ENCODE data around the gene NUP93. TPM values are rescaled to one million over a fixed set of nuclear protein-coding genes. Genes with fewer than 3 reads are reported as not detected.

Gene NUP93
- total RNA-seq, 5 donors from 2014 or later (not counting 1 experiment from before 2014, with no cell fraction given): 52.6 to 72.4 (median 60.5) TPM

DNA sequence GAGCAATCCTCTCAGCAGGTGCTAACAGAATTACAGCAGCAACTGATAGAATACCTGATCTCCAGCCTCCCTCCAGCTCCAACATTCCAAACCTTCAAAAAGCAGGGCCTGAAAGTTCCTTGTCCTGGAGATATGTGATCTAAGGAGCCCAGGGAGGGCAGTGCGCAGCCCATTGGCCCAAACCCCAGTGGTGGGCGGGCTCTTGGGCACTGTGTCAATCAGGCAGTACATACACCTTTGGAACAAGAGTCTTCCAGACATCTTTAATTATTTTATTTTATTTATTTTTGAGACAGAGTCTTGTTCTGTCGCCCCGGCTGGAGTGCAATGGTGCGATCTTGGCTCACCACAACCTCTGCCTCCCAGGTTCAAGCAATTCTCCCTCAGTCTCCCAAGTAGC lies 159.3 kb downstream of the NUP93 start:
- H3K4me1 Mint-ChIP-seq: no peaks in the 10 kb centered on the region
- ChIA-PET POLR2A (no interaction called here), CTCF (no interaction called here)
- 80% methylated on average over 1 of the region's 5 CpGs for WGBS (ENCODE audit: insufficient coverage)
- DNase-seq (no peak), ATAC-seq (replicated peaks in 1 of 4) (no peak)
- H3K4me3 Mint-ChIP-seq: no peak overlapping the region
- no peaks in the 10 kb centered on the region for H3K9me3 ChIP-seq
- H3K27me3 ChIP-seq (replicated peaks in 1 of 2; ENCODE audit: control insufficient read depth in 2 of 2, extremely low read depth in 1 of 2, insufficient read depth in 2 of 2, low read length in 1 of 2): peaks cover 0 to 4% of the 10 kb centered on the region in 2 experiments
- no peaks in the 10 kb centered on the region for H3K27me3 Mint-ChIP-seq
- no peak overlapping the region for H3K4me3 ChIP-seq (ENCODE audit: control insufficient read depth in 1 of 2, extremely low read depth in 1 of 2, low read length in 1 of 2)
- no peaks in the 10 kb centered on the region for H3K36me3 Mint-ChIP-seq
- no peaks in the 10 kb centered on the region for H3K9me3 Mint-ChIP-seq
- H3K27ac ChIP-seq (ENCODE audit: low read length): no peak overlapping the region
- H3K27ac Mint-ChIP-seq: no peak overlapping the region
- H3K36me3 ChIP-seq (ENCODE audit: control insufficient read depth in 2 of 2, extremely low read depth in 1 of 2, insufficient read depth in 1 of 2, low read length in 1 of 2): no peaks in the 10 kb centered on the region
- no peaks in the 10 kb centered on the region for H3K4me1 ChIP-seq (ENCODE audit: control insufficient read depth in 1 of 2, extremely low read depth in 1 of 2, insufficient read depth in 2 of 2, low read length in 2 of 2)

DNA sequence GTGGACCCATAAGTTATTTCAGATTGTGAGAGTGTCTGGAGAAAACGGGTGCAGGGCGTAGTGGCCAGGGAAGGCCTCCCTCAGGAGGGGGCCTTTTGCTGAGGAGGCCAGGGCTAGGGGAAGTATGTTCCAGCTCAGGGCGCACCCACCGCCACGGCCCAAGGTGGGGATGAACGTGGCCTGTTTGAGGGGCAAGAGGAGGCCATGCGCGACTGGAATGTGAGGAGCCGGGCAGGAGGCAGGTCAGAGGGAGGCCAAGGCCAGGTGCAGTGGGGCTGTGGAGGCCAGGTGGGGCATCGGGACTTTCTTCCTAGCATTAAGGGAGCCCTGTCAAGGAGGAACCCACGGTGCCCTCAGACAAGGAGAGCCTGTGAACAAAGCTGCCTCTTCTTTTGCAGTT lies 161.8 kb downstream of the NUP93 start:
- Histone ChIP-seq H3K27ac (ENCODE audit: low read length) (no peak overlapping the region), H3K4me3 (ENCODE audit: control insufficient read depth in 1 of 2, extremely low read depth in 1 of 2, low read length in 1 of 2) (no peak overlapping the region), H3K36me3 (ENCODE audit: control insufficient read depth in 2 of 2, extremely low read depth in 1 of 2, insufficient read depth in 1 of 2, low read length in 1 of 2) (no peaks in the 10 kb centered on the region), H3K4me1 (ENCODE audit: control insufficient read depth in 1 of 2, extremely low read depth in 1 of 2, insufficient read depth in 2 of 2, low read length in 2 of 2) (no peaks in the 10 kb centered on the region), H3K9me3 (no peaks in the 10 kb centered on the region), H3K27me3 (replicated peaks in 1 of 2; ENCODE audit: control insufficient read depth in 2 of 2, extremely low read depth in 1 of 2, insufficient read depth in 2 of 2, low read length in 1 of 2) (peaks cover 0 to 4% of the 10 kb centered on the region in 2 experiments)
- Mint-ChIP-seq H3K36me3 (no peaks in the 10 kb centered on the region), H3K27me3 (no peaks in the 10 kb centered on the region), H3K9me3 (no peaks in the 10 kb centered on the region), H3K27ac (no peak overlapping the region), H3K4me3 (no peak overlapping the region), H3K4me1 (no peaks in the 10 kb centered on the region)
- whole genome bisulfite sequencing (ENCODE audit: insufficient coverage): 93% methylated on average over 11 of the region's 11 CpGs
- DNase-seq (no peak), ATAC-seq (replicated peaks in 1 of 4) (no peak)
- ChIA-PET POLR2A (no interaction called here), CTCF (no interaction called here)

DNA sequence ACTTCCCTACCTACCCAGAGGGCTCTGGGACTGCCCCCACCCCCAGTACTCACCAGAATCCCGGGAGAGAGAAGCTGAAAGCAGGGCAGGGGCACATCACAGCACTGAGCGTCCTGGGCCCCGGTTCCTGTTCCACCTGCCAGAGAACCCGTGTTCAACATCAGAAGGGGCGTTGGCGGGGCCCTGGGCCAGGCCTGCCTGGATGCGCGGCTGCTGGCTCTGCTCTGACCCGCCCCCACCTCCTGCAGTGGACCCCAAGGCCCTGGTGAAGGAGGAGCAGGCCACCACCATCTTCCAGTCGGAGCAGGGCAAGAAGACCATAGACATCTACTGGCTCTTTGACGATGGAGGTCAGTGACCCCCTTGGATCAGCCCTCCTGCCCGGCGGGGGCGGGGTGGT lies 162.8 kb downstream of the NUP93 start:
- no peaks in the 10 kb centered on the region for H3K9me3 ChIP-seq
- peaks cover 0 to 3% of the 10 kb centered on the region in 2 experiments for H3K27me3 ChIP-seq (replicated peaks in 1 of 2; ENCODE audit: control insufficient read depth in 2 of 2, extremely low read depth in 1 of 2, insufficient read depth in 2 of 2, low read length in 1 of 2)
- Mint-ChIP-seq H3K27ac (no peak overlapping the region), H3K36me3 (no peaks in the 10 kb centered on the region), H3K9me3 (no peaks in the 10 kb centered on the region), H3K27me3 (no peaks in the 10 kb centered on the region), H3K4me3 (no peak overlapping the region), H3K4me1 (peaks cover 0 to 4% (median 0%) of the 10 kb centered on the region in 3 donors)
- ChIA-PET POLR2A (no interaction called here), CTCF (interaction anchor here in 1 of 2 donors (0.6 kb wide), 1 partner anchor 12 kb away, joined by 3 read pairs; no protein-coding TSS in a partner anchor)
- H3K27ac ChIP-seq (ENCODE audit: low read length): no peak overlapping the region
- ATAC-seq (replicated peaks in 1 of 4) (no peak), DNase-seq (no peak)
- H3K4me1 ChIP-seq (ENCODE audit: control insufficient read depth in 1 of 2, extremely low read depth in 1 of 2, insufficient read depth in 2 of 2, low read length in 2 of 2): no peaks in the 10 kb centered on the region
- no peak overlapping the region for H3K4me3 ChIP-seq (ENCODE audit: control insufficient read depth in 1 of 2, extremely low read depth in 1 of 2, low read length in 1 of 2)
- 89% methylated on average over 14 of the region's 14 CpGs for WGBS (ENCODE audit: insufficient coverage)
- H3K36me3 ChIP-seq (ENCODE audit: control insufficient read depth in 2 of 2, extremely low read depth in 1 of 2, insufficient read depth in 1 of 2, low read length in 1 of 2): no peaks in the 10 kb centered on the region

DNA sequence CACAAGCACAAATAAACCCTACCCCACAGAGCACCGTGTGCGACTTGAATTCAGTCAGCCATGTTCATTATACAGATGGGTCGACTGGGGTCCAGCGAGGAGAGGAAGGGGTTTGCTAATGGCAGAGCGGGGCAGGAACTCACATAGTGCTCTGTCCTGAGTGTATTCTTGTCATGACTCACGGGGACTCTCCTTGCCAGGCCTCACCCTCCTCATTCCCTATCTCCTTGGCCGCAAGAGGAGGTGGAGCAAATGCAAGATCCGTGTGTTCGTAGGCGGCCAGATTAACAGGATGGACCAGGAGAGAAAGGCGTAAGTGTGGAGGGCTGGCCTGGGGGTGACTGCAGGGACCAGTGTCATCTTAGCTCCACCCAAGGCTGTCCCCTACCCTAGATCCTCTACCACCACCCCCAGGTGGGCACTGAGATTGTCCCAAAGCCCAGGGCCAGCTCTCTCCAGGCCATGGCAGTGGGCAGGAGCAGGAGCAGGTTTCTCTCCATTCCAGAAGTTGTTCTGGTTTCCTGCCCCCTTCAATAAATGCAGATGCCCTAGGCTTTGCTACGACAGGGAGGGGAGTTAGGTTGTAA lies 164.5 kb downstream of the NUP93 start:
- no peak overlapping the region for H3K27ac Mint-ChIP-seq
- H3K4me3 Mint-ChIP-seq: no peak overlapping the region
- 100% methylated on average over 2 of the region's 12 CpGs for WGBS (ENCODE audit: insufficient coverage)
- Histone ChIP-seq H3K36me3 (ENCODE audit: control insufficient read depth in 2 of 2, extremely low read depth in 1 of 2, insufficient read depth in 1 of 2, low read length in 1 of 2) (no peaks in the 10 kb centered on the region), H3K4me1 (ENCODE audit: control insufficient read depth in 1 of 2, extremely low read depth in 1 of 2, insufficient read depth in 2 of 2, low read length in 2 of 2) (peaks cover 3 to 11% of the 10 kb centered on the region in 2 experiments), H3K4me3 (ENCODE audit: control insufficient read depth in 1 of 2, extremely low read depth in 1 of 2, low read length in 1 of 2) (no peak overlapping the region), H3K27me3 (replicated peaks in 1 of 2; ENCODE audit: control insufficient read depth in 2 of 2, extremely low read depth in 1 of 2, insufficient read depth in 2 of 2, low read length in 1 of 2) (peaks cover 0 to 3% of the 10 kb centered on the region in 2 experiments), H3K27ac (ENCODE audit: low read length) (no peak overlapping the region), H3K9me3 (no peaks in the 10 kb centered on the region)
- H3K27me3 Mint-ChIP-seq: no peaks in the 10 kb centered on the region
- no peaks in the 10 kb centered on the region for H3K9me3 Mint-ChIP-seq
- ChIA-PET POLR2A (no interaction called here), CTCF (no interaction called here)
- ATAC-seq (replicated peaks in 1 of 4) (no peak), DNase-seq (no peak)
- peaks cover 9 to 14% (median 10%) of the 10 kb centered on the region in 3 donors for H3K4me1 Mint-ChIP-seq
- no peaks in the 10 kb centered on the region for H3K36me3 Mint-ChIP-seq

DNA sequence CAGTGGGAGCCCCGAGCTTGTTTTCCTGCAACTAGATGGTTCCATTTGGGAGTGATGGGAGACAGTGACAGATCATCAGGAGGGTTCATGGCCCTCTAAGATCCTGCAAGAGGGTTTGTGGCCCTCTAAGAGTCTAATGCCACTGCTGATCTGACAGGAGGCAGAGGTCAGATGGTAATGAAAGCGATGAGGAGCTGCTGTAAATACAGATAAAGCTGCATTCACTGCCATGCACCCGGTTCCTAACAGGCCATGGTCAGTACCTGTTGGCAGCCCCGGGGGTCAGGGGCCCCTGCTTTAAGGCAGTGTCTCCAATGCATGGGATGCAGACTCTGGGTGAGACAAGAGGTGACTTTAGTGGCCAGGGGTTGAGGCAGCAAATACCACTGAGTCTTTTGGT lies 165.9 kb downstream of the NUP93 start:
- 82% methylated on average over 3 of the region's 4 CpGs for WGBS (ENCODE audit: insufficient coverage)
- peaks cover 3 to 15% of the 10 kb centered on the region in 2 experiments for H3K4me1 ChIP-seq (ENCODE audit: control insufficient read depth in 1 of 2, extremely low read depth in 1 of 2, insufficient read depth in 2 of 2, low read length in 2 of 2)
- ChIA-PET POLR2A (no interaction called here), CTCF (no interaction called here)
- DNase-seq (no peak), ATAC-seq (replicated peaks in 1 of 4) (no peak)
- H3K9me3 ChIP-seq: no peaks in the 10 kb centered on the region
- H3K27ac Mint-ChIP-seq: no peak overlapping the region
- H3K27ac ChIP-seq (ENCODE audit: low read length): no peak overlapping the region
- no peaks in the 10 kb centered on the region for H3K36me3 ChIP-seq (ENCODE audit: control insufficient read depth in 2 of 2, extremely low read depth in 1 of 2, insufficient read depth in 1 of 2, low read length in 1 of 2)
- no peaks in the 10 kb centered on the region for H3K9me3 Mint-ChIP-seq
- no peak overlapping the region for H3K4me3 Mint-ChIP-seq
- no peaks in the 10 kb centered on the region for H3K27me3 Mint-ChIP-seq
- peaks cover 19 to 23% (median 19%) of the 10 kb centered on the region in 3 donors for H3K4me1 Mint-ChIP-seq
- peaks cover 0 to 3% of the 10 kb centered on the region in 2 experiments for H3K27me3 ChIP-seq (replicated peaks in 1 of 2; ENCODE audit: control insufficient read depth in 2 of 2, extremely low read depth in 1 of 2, insufficient read depth in 2 of 2, low read length in 1 of 2)
- no peak overlapping the region for H3K4me3 ChIP-seq (ENCODE audit: control insufficient read depth in 1 of 2, extremely low read depth in 1 of 2, low read length in 1 of 2)
- H3K36me3 Mint-ChIP-seq: no peaks in the 10 kb centered on the region

DNA sequence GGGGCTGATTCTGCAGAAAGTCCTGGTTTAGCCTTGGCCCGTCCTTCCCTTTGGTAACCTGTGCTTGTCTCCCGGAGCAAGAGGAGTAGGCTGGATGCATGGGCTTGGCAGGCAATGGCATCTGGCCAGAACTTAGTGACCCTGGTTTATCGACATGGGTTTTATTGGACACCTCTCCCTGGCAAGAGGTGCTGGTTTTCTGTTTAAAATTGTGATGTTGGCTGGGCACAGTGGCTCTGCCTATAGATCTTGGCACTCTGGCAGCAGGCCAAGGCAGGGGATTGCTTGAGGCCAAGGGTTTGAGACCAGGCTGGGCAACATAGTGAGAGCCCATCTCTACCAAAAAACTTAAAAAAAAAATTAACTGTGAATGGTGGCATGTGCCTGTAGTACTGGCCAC lies 166.3 kb downstream of the NUP93 start:
- WGBS (ENCODE audit: insufficient coverage): 95% methylated on average over 2 of the region's 3 CpGs
- H3K9me3 ChIP-seq: no peaks in the 10 kb centered on the region
- H3K27me3 Mint-ChIP-seq: peaks cover 0 to 3% of the 10 kb centered on the region in 2 donors
- H3K36me3 Mint-ChIP-seq: no peaks in the 10 kb centered on the region
- H3K9me3 Mint-ChIP-seq: no peaks in the 10 kb centered on the region
- no peak for ATAC-seq (replicated peaks in 1 of 4)
- no peak overlapping the region for H3K4me3 Mint-ChIP-seq
- ChIA-PET CTCF (no interaction called here), POLR2A (no interaction called here)
- H3K27ac Mint-ChIP-seq: no peak overlapping the region
- peaks cover 0 to 3% of the 10 kb centered on the region in 2 experiments for H3K27me3 ChIP-seq (replicated peaks in 1 of 2; ENCODE audit: control insufficient read depth in 2 of 2, extremely low read depth in 1 of 2, insufficient read depth in 2 of 2, low read length in 1 of 2)
- no peak overlapping the region for H3K4me3 ChIP-seq (ENCODE audit: control insufficient read depth in 1 of 2, extremely low read depth in 1 of 2, low read length in 1 of 2)
- H3K36me3 ChIP-seq (ENCODE audit: control insufficient read depth in 2 of 2, extremely low read depth in 1 of 2, insufficient read depth in 1 of 2, low read length in 1 of 2): no peaks in the 10 kb centered on the region
- H3K4me1 Mint-ChIP-seq: peaks cover 19 to 26% (median 23%) of the 10 kb centered on the region in 3 donors
- peaks cover 3 to 15% of the 10 kb centered on the region in 2 experiments for H3K4me1 ChIP-seq (ENCODE audit: control insufficient read depth in 1 of 2, extremely low read depth in 1 of 2, insufficient read depth in 2 of 2, low read length in 2 of 2)
- DNase-seq: no peak
- no peak overlapping the region for H3K27ac ChIP-seq (ENCODE audit: low read length)

Data from T-cell (primary cell).